Osteocyte (in vitro differentiated cells): ENCODE data around the gene EPB41L3. TPM values are rescaled to one million over a fixed set of nuclear protein-coding genes. Genes with fewer than 3 reads are reported as not detected.

Experiments
- DNase-seq: peaks from one replicate; pipeline ENCODE4 v3.0.0; 2021; ENCODE audit warnings: mixed read lengths; ENCODE audit not compliant: unreplicated experiment; ENCODE audit errors: extremely low spot score
- H3K27ac Mint-ChIP-seq: one replicate; pipeline ENCODE4 v1.8.0; 2021; ENCODE audit warnings: mild to moderate bottlenecking, mixed read lengths; ENCODE audit not compliant: unreplicated experiment
- H3K27me3 Mint-ChIP-seq: one replicate; pipeline ENCODE4 v1.8.0; 2021; ENCODE audit warnings: mixed read lengths; ENCODE audit not compliant: unreplicated experiment
- H3K36me3 Mint-ChIP-seq: one replicate; pipeline ENCODE4 v1.8.0; 2021; ENCODE audit warnings: mixed read lengths; ENCODE audit not compliant: unreplicated experiment
- H3K4me1 Mint-ChIP-seq: one replicate; pipeline ENCODE4 v1.8.0; 2021; ENCODE audit warnings: mixed read lengths; ENCODE audit not compliant: unreplicated experiment
- H3K4me3 Mint-ChIP-seq: one replicate; pipeline ENCODE4 v1.8.0; 2021; ENCODE audit warnings: mild to moderate bottlenecking, moderate library complexity, mixed read lengths; ENCODE audit not compliant: unreplicated experiment
- H3K9me3 Mint-ChIP-seq: one replicate; pipeline ENCODE4 v1.8.0; 2021; ENCODE audit warnings: mixed read lengths; ENCODE audit not compliant: unreplicated experiment
- total RNA-seq: library from RNA; stranded (reverse); gene quantifications from 2 replicates; pipeline ENCODE4 v1.2.1, GENCODE V29; 2021
- TF ChIP-seq, protein P1 (sequence below): fragments of 200-600 bp; sonication (generic); IDR thresholded peaks from 2 replicates; pipeline ENCODE4 v1.5.0; 2021; ENCODE audit warnings: antibody characterized with exemption, mild to moderate bottlenecking, moderate library complexity

Gene EPB41L3
- total RNA-seq, 1 donor from 2014 or later: 15.6 TPM

DNA sequence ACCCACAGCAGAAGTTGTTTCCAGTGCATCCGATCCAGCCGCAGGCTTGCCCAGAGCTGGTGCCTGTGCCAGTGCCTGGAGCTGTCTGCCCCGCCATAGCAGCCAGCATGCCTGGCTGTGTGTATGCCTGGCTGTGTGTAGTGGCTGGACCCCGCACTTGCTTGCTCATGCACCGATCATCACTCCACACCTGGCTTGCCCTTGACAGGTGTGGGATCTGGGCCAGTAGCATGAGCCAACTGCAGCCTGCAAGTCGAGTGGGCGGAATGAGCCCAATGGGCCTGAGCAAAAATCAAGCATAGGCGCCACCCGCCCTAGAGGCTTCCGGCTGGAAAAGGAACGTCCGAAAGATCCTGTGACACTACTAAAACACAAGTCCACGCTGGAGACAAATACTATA lies 74.5 kb downstream of the EPB41L3 start:
- no peak for DNase-seq
- TF ChIP-seq, protein P1, sequence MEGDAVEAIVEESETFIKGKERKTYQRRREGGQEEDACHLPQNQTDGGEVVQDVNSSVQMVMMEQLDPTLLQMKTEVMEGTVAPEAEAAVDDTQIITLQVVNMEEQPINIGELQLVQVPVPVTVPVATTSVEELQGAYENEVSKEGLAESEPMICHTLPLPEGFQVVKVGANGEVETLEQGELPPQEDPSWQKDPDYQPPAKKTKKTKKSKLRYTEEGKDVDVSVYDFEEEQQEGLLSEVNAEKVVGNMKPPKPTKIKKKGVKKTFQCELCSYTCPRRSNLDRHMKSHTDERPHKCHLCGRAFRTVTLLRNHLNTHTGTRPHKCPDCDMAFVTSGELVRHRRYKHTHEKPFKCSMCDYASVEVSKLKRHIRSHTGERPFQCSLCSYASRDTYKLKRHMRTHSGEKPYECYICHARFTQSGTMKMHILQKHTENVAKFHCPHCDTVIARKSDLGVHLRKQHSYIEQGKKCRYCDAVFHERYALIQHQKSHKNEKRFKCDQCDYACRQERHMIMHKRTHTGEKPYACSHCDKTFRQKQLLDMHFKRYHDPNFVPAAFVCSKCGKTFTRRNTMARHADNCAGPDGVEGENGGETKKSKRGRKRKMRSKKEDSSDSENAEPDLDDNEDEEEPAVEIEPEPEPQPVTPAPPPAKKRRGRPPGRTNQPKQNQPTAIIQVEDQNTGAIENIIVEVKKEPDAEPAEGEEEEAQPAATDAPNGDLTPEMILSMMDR: no peak
- Mint-ChIP-seq H3K9me3 (no peaks in the 10 kb centered on the region), H3K4me1 (no peaks in the 10 kb centered on the region), H3K27ac (no peak overlapping the region), H3K36me3 (no peaks in the 10 kb centered on the region), H3K27me3 (no peaks in the 10 kb centered on the region), H3K4me3 (no peak overlapping the region)

- Mint-ChIP-seq H3K36me3 (no peaks in the 10 kb centered on the region), H3K27me3 (no peaks in the 10 kb centered on the region), H3K4me1 (peaks cover 2% of the 10 kb centered on the region), H3K4me3 (no peak overlapping the region), H3K27ac (no peak overlapping the region), H3K9me3 (no peaks in the 10 kb centered on the region)
- no peak for DNase-seq
- TF ChIP-seq, protein P1: no peak
These were observed 75.4 kb downstream of the EPB41L3 start for GRCh38 chr18:5468394-5468793.

GRCh38 chr18:5467671-5468070 lies 76.1 kb downstream of the EPB41L3 start:
- no peak for DNase-seq
- TF ChIP-seq, protein P1: no peak
- H3K4me1 Mint-ChIP-seq: peaks cover 2% of the 10 kb centered on the region
- no peaks in the 10 kb centered on the region for H3K27me3 Mint-ChIP-seq
- H3K27ac Mint-ChIP-seq: no peak overlapping the region
- H3K9me3 Mint-ChIP-seq: no peaks in the 10 kb centered on the region
- H3K36me3 Mint-ChIP-seq: no peaks in the 10 kb centered on the region
- H3K4me3 Mint-ChIP-seq: no peak overlapping the region

- TF ChIP-seq, protein P1: no peak
- Mint-ChIP-seq H3K4me1 (peaks cover 11% of the 10 kb centered on the region), H3K9me3 (no peaks in the 10 kb centered on the region), H3K36me3 (no peaks in the 10 kb centered on the region), H3K27ac (no peak overlapping the region), H3K27me3 (no peaks in the 10 kb centered on the region), H3K4me3 (no peak overlapping the region)
- no peak for DNase-seq
These were observed 77.5 kb downstream of the EPB41L3 start for GRCh38 chr18:5466256-5466655.

GRCh38 chr18:5464251-5464650 lies 79.5 kb downstream of the EPB41L3 start:
- no peak for DNase-seq
- H3K27ac Mint-ChIP-seq: no peak overlapping the region
- TF ChIP-seq, protein P1: no peak
- H3K36me3 Mint-ChIP-seq: no peaks in the 10 kb centered on the region
- peaks cover 13% of the 10 kb centered on the region for H3K4me1 Mint-ChIP-seq
- H3K4me3 Mint-ChIP-seq: no peak overlapping the region
- H3K27me3 Mint-ChIP-seq: no peaks in the 10 kb centered on the region
- H3K9me3 Mint-ChIP-seq: no peaks in the 10 kb centered on the region
